Measurements from ENCODE around the gene ARSB.

Gene ARSB

DNA sequence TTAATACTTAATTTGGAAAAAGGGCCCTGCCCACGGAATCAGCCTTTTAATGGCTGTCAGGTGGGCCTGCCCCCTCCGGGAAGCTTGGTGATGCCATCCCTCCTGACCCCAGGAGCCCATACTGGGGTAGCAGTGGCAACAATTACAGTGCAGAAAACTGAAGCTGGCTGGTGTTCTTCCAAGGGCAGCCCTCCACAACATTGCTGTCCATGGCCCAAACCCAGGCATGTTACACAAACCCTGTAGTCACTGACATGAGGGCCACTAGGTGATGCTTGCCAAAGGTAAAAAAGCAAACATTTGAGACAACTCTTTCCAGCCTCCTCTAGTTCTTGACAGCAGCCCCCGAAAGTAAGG lies 186.5 kb downstream of the ARSB start:
- H4K20me1 ChIP-seq (ENCODE audit: insufficient read depth, low read length, poor library complexity, severe bottlenecking): no peaks in the 10 kb centered on the region
- no peak overlapping the region for H3K4me2 ChIP-seq (ENCODE audit: low read depth, low read length, poor library complexity, severe bottlenecking)
- TF ChIP-seq, protein P1, sequence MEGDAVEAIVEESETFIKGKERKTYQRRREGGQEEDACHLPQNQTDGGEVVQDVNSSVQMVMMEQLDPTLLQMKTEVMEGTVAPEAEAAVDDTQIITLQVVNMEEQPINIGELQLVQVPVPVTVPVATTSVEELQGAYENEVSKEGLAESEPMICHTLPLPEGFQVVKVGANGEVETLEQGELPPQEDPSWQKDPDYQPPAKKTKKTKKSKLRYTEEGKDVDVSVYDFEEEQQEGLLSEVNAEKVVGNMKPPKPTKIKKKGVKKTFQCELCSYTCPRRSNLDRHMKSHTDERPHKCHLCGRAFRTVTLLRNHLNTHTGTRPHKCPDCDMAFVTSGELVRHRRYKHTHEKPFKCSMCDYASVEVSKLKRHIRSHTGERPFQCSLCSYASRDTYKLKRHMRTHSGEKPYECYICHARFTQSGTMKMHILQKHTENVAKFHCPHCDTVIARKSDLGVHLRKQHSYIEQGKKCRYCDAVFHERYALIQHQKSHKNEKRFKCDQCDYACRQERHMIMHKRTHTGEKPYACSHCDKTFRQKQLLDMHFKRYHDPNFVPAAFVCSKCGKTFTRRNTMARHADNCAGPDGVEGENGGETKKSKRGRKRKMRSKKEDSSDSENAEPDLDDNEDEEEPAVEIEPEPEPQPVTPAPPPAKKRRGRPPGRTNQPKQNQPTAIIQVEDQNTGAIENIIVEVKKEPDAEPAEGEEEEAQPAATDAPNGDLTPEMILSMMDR (conservative IDR thresholded peaks at IDR 0.05; ENCODE audit: low read length): no peak
- TF ChIP-seq EZH2phosphoT487 (IDR thresholded peaks at IDR 0.05; ENCODE audit: borderline replicate concordance): no peak
- H3K79me2 ChIP-seq (ENCODE audit: insufficient read depth, low read length): no peaks in the 10 kb centered on the region
- no peaks in the 10 kb centered on the region for H3F3A ChIP-seq (ENCODE audit: low read depth)
- no peaks in the 10 kb centered on the region for H3K9me2 ChIP-seq (replicated peaks; ENCODE audit: low read depth, low read length)
- H3K9me3 ChIP-seq (ENCODE audit: insufficient read depth, low read depth, low read length): no peaks in the 10 kb centered on the region
- no peaks in the 10 kb centered on the region for H3K36me3 ChIP-seq (ENCODE audit: insufficient read depth, low read length)
- H3K4me1 ChIP-seq (ENCODE audit: insufficient read depth, low read length, poor library complexity, severe bottlenecking): peaks cover 7% of the 10 kb centered on the region
- H3K4me3 ChIP-seq (ENCODE audit: low read length, poor library complexity, severe bottlenecking): no peak overlapping the region
- no peaks in the 10 kb centered on the region for H3K27me3 ChIP-seq (ENCODE audit: insufficient read depth, low read length, poor library complexity, severe bottlenecking)
- no peak overlapping the region for H3K9ac ChIP-seq (ENCODE audit: low read depth, low read length, poor library complexity, severe bottlenecking)
- H2AFZ ChIP-seq (ENCODE audit: low read length): no peak overlapping the region

DNA sequence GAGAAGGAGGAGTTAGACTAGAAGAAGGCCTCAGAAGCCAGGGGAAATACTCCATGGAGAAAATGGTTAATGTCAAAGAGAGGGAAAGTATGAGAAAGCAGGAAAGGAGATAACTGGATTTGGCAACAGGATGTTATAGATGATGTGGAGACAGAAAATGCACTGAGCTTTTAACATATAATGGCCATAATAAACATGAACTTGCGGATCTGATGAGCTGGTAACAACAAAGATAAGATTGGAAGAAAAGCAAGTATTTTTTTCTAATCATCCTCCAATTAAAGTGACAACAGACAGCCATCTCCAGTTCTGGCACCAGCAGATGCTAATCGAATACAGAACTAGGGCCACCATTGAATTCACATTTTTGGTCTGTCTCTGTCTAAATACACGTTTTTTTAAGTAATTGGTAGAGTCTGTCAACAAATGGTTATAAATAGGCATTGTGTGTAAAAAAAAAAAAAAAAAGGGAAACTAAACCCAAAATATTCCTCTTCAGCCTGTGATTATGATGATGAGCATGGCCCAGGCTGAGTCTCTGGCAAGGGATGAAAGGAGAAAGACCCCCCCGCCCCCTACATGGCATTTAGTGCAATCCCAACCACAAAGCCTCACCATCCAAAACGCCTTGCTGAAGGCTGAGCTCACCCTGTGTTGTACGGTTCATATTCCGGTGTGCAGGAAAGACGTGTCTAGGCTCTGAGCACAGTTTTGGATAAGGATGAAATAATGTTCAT lies 187.0 kb downstream of the ARSB start:
- Histone ChIP-seq H3K9me3 (ENCODE audit: insufficient read depth, low read depth, low read length) (no peaks in the 10 kb centered on the region), H3K36me3 (ENCODE audit: insufficient read depth, low read length) (no peaks in the 10 kb centered on the region), H3F3A (ENCODE audit: low read depth) (no peaks in the 10 kb centered on the region), H4K20me1 (ENCODE audit: insufficient read depth, low read length, poor library complexity, severe bottlenecking) (no peaks in the 10 kb centered on the region), H3K4me3 (ENCODE audit: low read length, poor library complexity, severe bottlenecking) (no peak overlapping the region), H3K9ac (ENCODE audit: low read depth, low read length, poor library complexity, severe bottlenecking) (no peak overlapping the region), H2AFZ (ENCODE audit: low read length) (no peak overlapping the region), H3K4me1 (ENCODE audit: insufficient read depth, low read length, poor library complexity, severe bottlenecking) (peaks cover 7% of the 10 kb centered on the region), H3K9me2 (replicated peaks; ENCODE audit: low read depth, low read length) (no peaks in the 10 kb centered on the region), H3K27me3 (ENCODE audit: insufficient read depth, low read length, poor library complexity, severe bottlenecking) (no peaks in the 10 kb centered on the region), H3K79me2 (ENCODE audit: insufficient read depth, low read length) (no peaks in the 10 kb centered on the region), H3K4me2 (ENCODE audit: low read depth, low read length, poor library complexity, severe bottlenecking) (no peak overlapping the region)
- TF ChIP-seq, protein P1 (conservative IDR thresholded peaks at IDR 0.05; ENCODE audit: low read length): no peak
- no peak for TF ChIP-seq EZH2phosphoT487 (IDR thresholded peaks at IDR 0.05; ENCODE audit: borderline replicate concordance)

DNA sequence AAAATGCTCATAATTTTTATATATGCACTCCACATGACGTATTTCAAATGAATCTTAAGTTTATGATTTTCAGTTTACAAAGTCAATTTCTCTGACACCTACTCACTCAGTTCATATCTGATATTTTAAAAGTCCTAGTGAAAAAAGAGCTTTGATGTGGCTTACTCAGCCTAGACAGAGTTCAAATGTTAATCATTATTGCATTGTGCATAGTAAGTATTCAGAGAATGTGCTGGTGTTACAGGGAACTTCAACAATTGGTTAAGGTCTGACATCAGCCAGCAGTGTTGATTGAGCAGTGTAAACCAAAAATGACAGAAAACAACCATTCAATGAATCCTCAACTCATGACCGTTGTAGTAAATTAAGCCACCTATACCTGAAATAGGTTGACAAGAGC lies 189.4 kb downstream of the ARSB start:
- Histone ChIP-seq H3K9me3 (ENCODE audit: insufficient read depth, low read depth, low read length) (no peaks in the 10 kb centered on the region), H3K4me1 (ENCODE audit: insufficient read depth, low read length, poor library complexity, severe bottlenecking) (peaks cover 7% of the 10 kb centered on the region), H3K36me3 (ENCODE audit: insufficient read depth, low read length) (no peaks in the 10 kb centered on the region), H2AFZ (ENCODE audit: low read length) (no peak overlapping the region), H3K4me2 (ENCODE audit: low read depth, low read length, poor library complexity, severe bottlenecking) (no peak overlapping the region), H3K9me2 (replicated peaks; ENCODE audit: low read depth, low read length) (no peaks in the 10 kb centered on the region), H4K20me1 (ENCODE audit: insufficient read depth, low read length, poor library complexity, severe bottlenecking) (no peaks in the 10 kb centered on the region), H3K79me2 (ENCODE audit: insufficient read depth, low read length) (no peaks in the 10 kb centered on the region), H3K27me3 (ENCODE audit: insufficient read depth, low read length, poor library complexity, severe bottlenecking) (no peaks in the 10 kb centered on the region), H3K4me3 (ENCODE audit: low read length, poor library complexity, severe bottlenecking) (no peak overlapping the region), H3K9ac (ENCODE audit: low read depth, low read length, poor library complexity, severe bottlenecking) (no peak overlapping the region), H3F3A (ENCODE audit: low read depth) (no peaks in the 10 kb centered on the region)
- TF ChIP-seq, protein P1 (conservative IDR thresholded peaks at IDR 0.05; ENCODE audit: low read length): no peak
- no peak for TF ChIP-seq EZH2phosphoT487 (IDR thresholded peaks at IDR 0.05; ENCODE audit: borderline replicate concordance)
